Measurements from ENCODE around the gene NRG3. TPM values are rescaled to one million over a fixed set of nuclear protein-coding genes. Genes with fewer than 3 reads are reported as not detected.

Gene NRG3
- total RNA-seq, 1 donor from 2014 or later: 8.2 TPM

GRCh38 chr10:82850191-82850590 is 975.2 kb downstream of the NRG3 start:
- Mint-ChIP-seq H3K36me3 (ENCODE audit: low read depth, unreplicated experiment) (no peaks in the 10 kb centered on the region), H3K27me3 (ENCODE audit: unreplicated experiment) (peaks cover 2% of the 10 kb centered on the region), H3K9me3 (ENCODE audit: unreplicated experiment) (no peaks in the 10 kb centered on the region), H3K4me1 (ENCODE audit: unreplicated experiment) (no peaks in the 10 kb centered on the region), H3K27ac (ENCODE audit: unreplicated experiment) (no peak overlapping the region), H3K4me3 (ENCODE audit: unreplicated experiment) (no peak overlapping the region)
- no peak for DNase-seq (ENCODE audit: low spot score)
- TF ChIP-seq CTCF (IDR thresholded peaks at IDR 0.05; ENCODE audit: unreplicated experiment): no peak

GRCh38 chr10:82856957-82857613 is 982.1 kb downstream of the NRG3 start:
- Mint-ChIP-seq H3K27me3 (ENCODE audit: unreplicated experiment) (no peaks in the 10 kb centered on the region), H3K27ac (ENCODE audit: unreplicated experiment) (no peak overlapping the region), H3K4me1 (ENCODE audit: unreplicated experiment) (no peaks in the 10 kb centered on the region), H3K4me3 (ENCODE audit: unreplicated experiment) (no peak overlapping the region), H3K9me3 (ENCODE audit: unreplicated experiment) (no peaks in the 10 kb centered on the region), H3K36me3 (ENCODE audit: low read depth, unreplicated experiment) (no peaks in the 10 kb centered on the region)
- no peak for DNase-seq (ENCODE audit: low spot score)
- TF ChIP-seq CTCF (IDR thresholded peaks at IDR 0.05; ENCODE audit: unreplicated experiment): no peak

GRCh38 chr10:82861889-82862288 is 986.9 kb downstream of the NRG3 start:
- Mint-ChIP-seq H3K4me3 (ENCODE audit: unreplicated experiment) (no peak overlapping the region), H3K9me3 (ENCODE audit: unreplicated experiment) (no peaks in the 10 kb centered on the region), H3K27me3 (ENCODE audit: unreplicated experiment) (no peaks in the 10 kb centered on the region), H3K36me3 (ENCODE audit: low read depth, unreplicated experiment) (no peaks in the 10 kb centered on the region), H3K27ac (ENCODE audit: unreplicated experiment) (no peak overlapping the region), H3K4me1 (ENCODE audit: unreplicated experiment) (no peaks in the 10 kb centered on the region)
- DNase-seq (ENCODE audit: low spot score): no peak
- no peak for TF ChIP-seq CTCF (IDR thresholded peaks at IDR 0.05; ENCODE audit: unreplicated experiment)

- Mint-ChIP-seq H3K4me3 (ENCODE audit: unreplicated experiment) (no peak overlapping the region), H3K36me3 (ENCODE audit: low read depth, unreplicated experiment) (no peaks in the 10 kb centered on the region), H3K9me3 (ENCODE audit: unreplicated experiment) (no peaks in the 10 kb centered on the region), H3K27me3 (ENCODE audit: unreplicated experiment) (no peaks in the 10 kb centered on the region), H3K27ac (ENCODE audit: unreplicated experiment) (no peak overlapping the region), H3K4me1 (ENCODE audit: unreplicated experiment) (no peaks in the 10 kb centered on the region)
- no peak for DNase-seq (ENCODE audit: low spot score)
- TF ChIP-seq CTCF (IDR thresholded peaks at IDR 0.05; ENCODE audit: unreplicated experiment): no peak
Measured at GRCh38 chr10:82865366-82865765, 990.4 kb downstream of the NRG3 start.

GRCh38 chr10:82866424-82867020 is 991.5 kb downstream of the NRG3 start:
- no peak for DNase-seq (ENCODE audit: low spot score)
- Mint-ChIP-seq H3K4me1 (ENCODE audit: unreplicated experiment) (no peaks in the 10 kb centered on the region), H3K27ac (ENCODE audit: unreplicated experiment) (no peak overlapping the region), H3K27me3 (ENCODE audit: unreplicated experiment) (no peaks in the 10 kb centered on the region), H3K4me3 (ENCODE audit: unreplicated experiment) (no peak overlapping the region), H3K9me3 (ENCODE audit: unreplicated experiment) (no peaks in the 10 kb centered on the region), H3K36me3 (ENCODE audit: low read depth, unreplicated experiment) (no peaks in the 10 kb centered on the region)
- TF ChIP-seq CTCF (IDR thresholded peaks at IDR 0.05; ENCODE audit: unreplicated experiment): no peak
